Activated CD4-positive, alpha-beta memory T cell treated with anti-CD3 and anti-CD28 coated beads for 36 hours (primary cell): ENCODE measurements around the gene PCLAF. TPM values are rescaled to one million over a fixed set of nuclear protein-coding genes. Genes with fewer than 3 reads are reported as not detected.
"Not testable (repeated sequence)": the region's sequence is repeated elsewhere in the genome, so short reads cannot be mapped to it uniquely, and the experiment has no call there.

ENCODE experiments used
- CTCF ChIA-PET: fragments of 350-600 bp; sonication (Branson Sonifier 250); formaldehyde crosslinking; loops from one replicate; lab custom pipeline; 2021; ENCODE audit warnings: antibody characterized with exemption, inconsistent platforms; lab: Charles Lee
- POLR2A ChIA-PET: fragments of 350-600 bp; sonication (Branson Sonifier 250); formaldehyde crosslinking; loops from one replicate; lab custom pipeline; 2021; ENCODE audit warnings: antibody characterized with exemption; lab: Charles Lee
- DNase-seq: peaks from one replicate; pipeline ENCODE4 v3.0.0-alpha.2; 2020
- H3K27ac Mint-ChIP-seq: one replicate; pipeline ENCODE4 v1.8.0; 2021; ENCODE audit warnings: mixed read lengths
- H3K27me3 Mint-ChIP-seq: one replicate; pipeline ENCODE4 v1.8.0; 2021; ENCODE audit warnings: mixed read lengths
- H3K36me3 Mint-ChIP-seq: one replicate; pipeline ENCODE4 v1.8.0; 2021; ENCODE audit warnings: mixed read lengths
- H3K4me1 Mint-ChIP-seq: one replicate; pipeline ENCODE4 v1.8.0; 2021; ENCODE audit warnings: low read depth, mixed read lengths
- H3K4me3 Mint-ChIP-seq: one replicate; pipeline ENCODE4 v1.8.0; 2021; ENCODE audit warnings: mild to moderate bottlenecking, mixed read lengths
- H3K9me3 Mint-ChIP-seq: one replicate; pipeline ENCODE4 v1.8.0; 2021; ENCODE audit warnings: mixed read lengths
- intact Hi-C: fragments of 100-400 bp; cut with micrococcal nuclease; formaldehyde crosslinking; loops from one replicate; pipeline ENCODE4 v1.15.1; 2023
- total RNA-seq, 2 experiments: library from RNA; stranded (reverse); gene quantifications; one replicate each; pipeline ENCODE4 v1.2.3, GENCODE V29; 2021

Gene PCLAF
- total RNA-seq, 2 experiments from 2014 or later: 82.4 to 85.8 TPM

GRCh38 chr15:64392471-64392870 is 11.2 kb upstream of the PCLAF start:
- H3K27ac Mint-ChIP-seq, POLR2A ChIA-PET, intact Hi-C loops, DNase-seq, H3K27me3 Mint-ChIP-seq, H3K9me3 Mint-ChIP-seq, H3K4me3 Mint-ChIP-seq: not testable (repeated sequence)
- Mint-ChIP-seq H3K4me1 (peaks cover 15% of the 10 kb centered on the region), H3K36me3 (peaks cover 24% of the 10 kb centered on the region)
- CTCF ChIA-PET: interaction anchor here (0.7 kb wide), 1 partner anchor 495 kb away, joined by 3 read pairs; no protein-coding TSS in a partner anchor

GRCh38 chr15:64389036-64389435 is 7.8 kb upstream of the PCLAF start:
- Mint-ChIP-seq H3K9me3 (no peaks in the 10 kb centered on the region), H3K4me1 (peaks cover 16% of the 10 kb centered on the region), H3K36me3 (peaks cover 5% of the 10 kb centered on the region), H3K27ac (no peak overlapping the region), H3K27me3 (no peaks in the 10 kb centered on the region), H3K4me3 (peak overlapping the region; percentile 97)
- ChIA-PET CTCF (interaction anchor here (0.5 kb wide), 1 partner anchor 225 kb away, joined by 3 read pairs; no protein-coding TSS in a partner anchor), POLR2A (interaction anchor here (1.4 kb wide), 1 partner anchor 10 kb away, joined by 3 read pairs; no protein-coding TSS in a partner anchor)
- no peak for DNase-seq
- intact Hi-C loops: loop anchor here (10.0 kb wide), 2 partner anchors 76 to 294 kb away; partner anchors contain the start of genes CIAO2A, SNX1 and ZNF609

GRCh38 chr15:64387562-64388168 is 6.4 kb upstream of the PCLAF start, which contains the start of gene TRIP4:
Gene TRIP4 (plus strand): TSS chr15:64387836. CDS start chr15:64387864, 28 bp downstream.
- CTCF ChIA-PET: interaction anchor here (0.5 to 1.3 kb wide), 10 partner anchors 21 to 340 kb away, joined by 3 to 5 read pairs (median 3); partner anchors contain the start of genes CSNK1G1 and PPIB
- POLR2A ChIA-PET: interaction anchor here (1.0 to 2.1 kb wide), 8 partner anchors 11 to 917 kb away, joined by 3 to 10 read pairs (median 4); partner anchors contain the start of genes PPIB, RNU5B-1 and ZNF609
- Mint-ChIP-seq H3K27ac (peak within 1 kb of the TSS; percentile 85), H3K36me3 (peaks cover 3% of the 10 kb centered on the region), H3K4me1 (peaks cover 16% of the 10 kb centered on the region), H3K27me3 (no peaks in the 10 kb centered on the region), H3K4me3 (peak within 1 kb of the TSS; percentile 97), H3K9me3 (no peaks in the 10 kb centered on the region)
- intact Hi-C loops: loop anchor here (1.0 to 10.0 kb wide), 4 partner anchors 31 to 293 kb away; partner anchors contain the start of genes CIAO2A, CSNK1G1, PPIB and SNX1
- peak; percentile 98 for DNase-seq

- Mint-ChIP-seq H3K27ac (no peak overlapping the region), H3K4me3 (no peak overlapping the region), H3K27me3 (no peaks in the 10 kb centered on the region), H3K36me3 (peaks cover 4% of the 10 kb centered on the region), H3K4me1 (peaks cover 21% of the 10 kb centered on the region), H3K9me3 (no peaks in the 10 kb centered on the region)
- intact Hi-C loops: loop anchor here (10.0 kb wide), 2 partner anchors 79 to 291 kb away; partner anchors contain the start of genes CIAO2A, SNX1 and ZNF609
- CTCF ChIA-PET: no interaction called here
- POLR2A ChIA-PET: interaction anchor here (0.7 to 2.1 kb wide), 3 partner anchors 58 to 223 kb away, joined by 3 to 10 read pairs (median 3); partner anchors contain the start of gene PPIB
- DNase-seq: no peak
Observed at GRCh38 chr15:64386291-64386690, 5.0 kb upstream of the PCLAF start.

GRCh38 chr15:64383760-64384159 is 2.5 kb upstream of the PCLAF start:
- no peak overlapping the region for H3K27ac Mint-ChIP-seq
- no peak for DNase-seq
- intact Hi-C loops: loop anchor here (10.0 kb wide), 2 partner anchors 81 to 289 kb away; partner anchors contain the start of genes CIAO2A, SNX1 and ZNF609
- H3K36me3 Mint-ChIP-seq: peaks cover 18% of the 10 kb centered on the region
- no peak overlapping the region for H3K4me3 Mint-ChIP-seq
- ChIA-PET POLR2A (no interaction called here), CTCF (no interaction called here)
- H3K4me1 Mint-ChIP-seq: peaks cover 21% of the 10 kb centered on the region
- no peaks in the 10 kb centered on the region for H3K27me3 Mint-ChIP-seq
- H3K9me3 Mint-ChIP-seq: no peaks in the 10 kb centered on the region

GRCh38 chr15:64380130-64380870 is 941 bp downstream of the PCLAF start:
- not testable (repeated sequence) for H3K27me3 Mint-ChIP-seq, H3K27ac Mint-ChIP-seq, DNase-seq, H3K9me3 Mint-ChIP-seq
- intact Hi-C loops: loop anchor here (10.0 kb wide), 2 partner anchors 85 to 285 kb away; partner anchors contain the start of genes CIAO2A, SNX1 and ZNF609
- peaks cover 11% of the 10 kb centered on the region for H3K4me1 Mint-ChIP-seq
- ChIA-PET POLR2A (interaction anchor here (0.5 to 0.7 kb wide), 3 partner anchors 11 to 271 kb away, joined by 3 to 5 read pairs (median 3); no protein-coding TSS in a partner anchor), CTCF (interaction anchor here (0.6 kb wide), 1 partner anchor 313 kb away, joined by 3 read pairs; no protein-coding TSS in a partner anchor)
- peaks cover 22% of the 10 kb centered on the region for H3K36me3 Mint-ChIP-seq
- H3K4me3 Mint-ChIP-seq: peak overlapping the region; percentile 98

- Mint-ChIP-seq H3K27ac (no peak overlapping the region), H3K4me1 (peaks cover 11% of the 10 kb centered on the region), H3K9me3 (no peaks in the 10 kb centered on the region), H3K36me3 (peaks cover 23% of the 10 kb centered on the region), H3K4me3 (peak overlapping the region; percentile 74), H3K27me3 (no peaks in the 10 kb centered on the region)
- intact Hi-C loops: no loop called here
- DNase-seq: no peak
- ChIA-PET CTCF (no interaction called here), POLR2A (interaction anchor here (0.5 to 0.7 kb wide), 3 partner anchors 10 to 272 kb away, joined by 3 to 5 read pairs (median 3); no protein-coding TSS in a partner anchor)
Observed at GRCh38 chr15:64379216-64379960, 1.9 kb downstream of the PCLAF start.

- CTCF ChIA-PET: no interaction called here
Observed at GRCh38 chr15:64373360-64373759, 7.9 kb downstream of the PCLAF start.

GRCh38 chr15:64371383-64371782 is 9.9 kb downstream of the PCLAF start:
- POLR2A ChIA-PET, H3K9me3 Mint-ChIP-seq, H3K4me1 Mint-ChIP-seq, H3K27me3 Mint-ChIP-seq, H3K4me3 Mint-ChIP-seq, intact Hi-C loops, H3K27ac Mint-ChIP-seq, DNase-seq, CTCF ChIA-PET: not testable (repeated sequence)
- peaks cover 17% of the 10 kb centered on the region for H3K36me3 Mint-ChIP-seq

More at GRCh38 chr15:64373360-64373759, 7.9 kb downstream of the PCLAF start:
- H3K4me1 Mint-ChIP-seq: peaks cover 3% of the 10 kb centered on the region
- intact Hi-C loops: no loop called here
- no peaks in the 10 kb centered on the region for H3K27me3 Mint-ChIP-seq
- H3K36me3 Mint-ChIP-seq: peaks cover 19% of the 10 kb centered on the region
- POLR2A ChIA-PET: no interaction called here
- DNase-seq: no peak
- no peaks in the 10 kb centered on the region for H3K9me3 Mint-ChIP-seq
- no peak overlapping the region for H3K27ac Mint-ChIP-seq
- H3K4me3 Mint-ChIP-seq: no peak overlapping the region

GRCh38 chr15:64369078-64369607 is 12.1 kb downstream of the PCLAF start:
- DNase-seq: no peak
- no peak overlapping the region for H3K4me3 Mint-ChIP-seq
- ChIA-PET CTCF (interaction anchor here (0.5 to 0.6 kb wide), 2 partner anchors 59 to 440 kb away, joined by 3 to 4 read pairs; no protein-coding TSS in a partner anchor), POLR2A (interaction anchor here (0.6 to 0.7 kb wide), 2 partner anchors 11 to 377 kb away, joined by 3 to 5 read pairs; no protein-coding TSS in a partner anchor)
- H3K27me3 Mint-ChIP-seq: no peaks in the 10 kb centered on the region
- peaks cover 3% of the 10 kb centered on the region for H3K4me1 Mint-ChIP-seq
- intact Hi-C loops: no loop called here
- no peak overlapping the region for H3K27ac Mint-ChIP-seq
- no peaks in the 10 kb centered on the region for H3K9me3 Mint-ChIP-seq
- H3K36me3 Mint-ChIP-seq: peaks cover 11% of the 10 kb centered on the region

GRCh38 chr15:64361259-64361658 is 20.0 kb downstream of the PCLAF start:
- ChIA-PET CTCF (no interaction called here), POLR2A (no interaction called here)
- DNase-seq: no peak
- no peaks in the 10 kb centered on the region for H3K36me3 Mint-ChIP-seq
- no peak overlapping the region for H3K4me3 Mint-ChIP-seq
- H3K27ac Mint-ChIP-seq: no peak overlapping the region
- peaks cover 5% of the 10 kb centered on the region for H3K4me1 Mint-ChIP-seq
- H3K9me3 Mint-ChIP-seq: no peaks in the 10 kb centered on the region
- intact Hi-C loops: no loop called here
- no peaks in the 10 kb centered on the region for H3K27me3 Mint-ChIP-seq
